ENCODE data around the gene VMP1. TPM values are rescaled to one million over a fixed set of nuclear protein-coding genes. Genes with fewer than 3 reads are reported as not detected.

The VMP1 gene
- polyA plus RNA-seq, 2 of the 4 experiments (the other 2 are of a cell fraction) = 395 to 726 TPM

DNA sequence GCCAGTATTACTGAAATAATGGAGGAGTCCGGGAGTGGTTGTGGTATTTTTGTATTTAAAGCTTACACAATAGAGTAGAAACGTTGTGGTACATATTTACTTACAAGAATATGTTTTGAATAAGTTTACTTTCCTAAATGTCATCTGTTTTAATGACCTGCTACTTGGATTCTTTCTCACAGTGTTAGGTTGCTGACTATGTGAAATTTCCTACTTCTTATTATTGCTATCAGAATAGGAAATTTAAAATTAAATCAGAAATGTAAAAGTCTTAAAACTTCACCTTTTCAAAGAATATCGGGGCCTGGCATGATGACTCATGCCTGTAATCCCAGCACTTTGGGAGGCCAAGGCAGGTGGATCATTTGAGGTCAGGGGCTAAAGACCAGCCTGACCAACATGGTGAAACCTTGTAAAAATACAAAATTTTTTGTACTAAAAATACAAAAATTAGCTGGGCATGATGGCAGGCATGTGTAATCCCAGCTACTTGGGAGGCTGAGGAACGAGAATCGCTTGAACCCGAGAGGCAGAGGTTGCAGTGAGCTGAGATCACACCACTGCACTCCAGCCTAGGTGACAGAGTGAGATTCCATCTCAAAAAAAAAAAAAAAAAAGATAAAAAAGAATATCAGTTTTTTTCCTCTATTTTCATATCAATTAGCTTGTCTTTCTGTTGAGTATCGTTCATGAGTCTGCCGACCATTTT is 77.8 kb downstream of the VMP1 start (continued):
- TF ChIP-seq ZNF302 (CRISPR knock-in tag; IDR thresholded peaks at IDR 0.05) (peak; percentile 91), ELK1 (IDR thresholded peaks at IDR 0.05; ENCODE audit: low read depth, low read length) (no peak), FOSL2 (IDR thresholded peaks at IDR 0.05) (no peak), FOSL2 (CRISPR knock-in tag; IDR thresholded peaks at IDR 0.05) (peak; percentile 97), SREBF2 (IDR thresholded peaks at IDR 0.05) (no peak)

GRCh38 chr17:59786213-59786535 is 78.7 kb downstream of the VMP1 start:
- Histone ChIP-seq H3K4me3 (no peak overlapping the region), H3K4me2 (peak overlapping the region; percentile 63), H3K9me3 (no peaks in the 10 kb centered on the region), H3K27ac (peak overlapping the region; percentile 94 to 98), H3K4me1 (peaks cover 94% of the 10 kb centered on the region)
- DNase-seq (ENCODE audit: low read depth in 1 of 2, low spot score in 1 of 2) = no peak
- TF ChIP-seq RNF2 (IDR thresholded peaks at IDR 0.05; ENCODE audit: borderline replicate concordance, low read depth) (no peak), ESRRA (IDR thresholded peaks at IDR 0.05; ENCODE audit: borderline replicate concordance, low read length) (no peak), SREBF2 (IDR thresholded peaks at IDR 0.05) (no peak), NPAS2 (CRISPR knock-in tag; IDR thresholded peaks at IDR 0.05; ENCODE audit: borderline replicate concordance) (0 out of 2 replicates have a peak, but pooled peaks have one; percentile 44), CEBPB (IDR thresholded peaks at IDR 0.05) (no peak), POLR2A (IDR thresholded peaks at IDR 0.05; ENCODE audit: low read length) (no peak), CBX2 (IDR thresholded peaks at IDR 0.05; ENCODE audit: borderline replicate concordance, low read depth) (no peak), KDM1A (IDR thresholded peaks at IDR 0.05; ENCODE audit: low read depth) (no peak), FOXS1 (CRISPR knock-in tag; IDR thresholded peaks at IDR 0.05) (peak; percentile 93), ATOH8 (CRISPR knock-in tag; IDR thresholded peaks at IDR 0.05; ENCODE audit: low read depth) (peak; percentile 96), ZSCAN20 (CRISPR knock-in tag; IDR thresholded peaks at IDR 0.05) (peak; percentile 86; the same call in 1 of the 2 replicates), EHF (CRISPR knock-in tag; IDR thresholded peaks at IDR 0.05) (peak; percentile 94), HMGXB4 (CRISPR knock-in tag; IDR thresholded peaks at IDR 0.05; ENCODE audit: borderline replicate concordance) (peak; percentile 81; the same call in 1 of the 2 replicates), HOXB5 (CRISPR knock-in tag; IDR thresholded peaks at IDR 0.05) (peak; percentile 90; the same call in 1 of the 2 replicates), TFCP2L1 (CRISPR knock-in tag; IDR thresholded peaks at IDR 0.05) (peak; percentile 97), GATA3 (IDR thresholded peaks at IDR 0.05; ENCODE audit: borderline replicate concordance) (no peak), HOXB13 (CRISPR knock-in tag; IDR thresholded peaks at IDR 0.05; ENCODE audit: low read depth) (peak; percentile 97), FOSB (CRISPR knock-in tag; IDR thresholded peaks at IDR 0.05) (peak; percentile 95), KDM5A (IDR thresholded peaks at IDR 0.05) (no peak), RFX5 (IDR thresholded peaks at IDR 0.05) (peak; percentile 94; the same call in 1 of the 2 replicates), HEYL (CRISPR knock-in tag; IDR thresholded peaks at IDR 0.05) (peak; percentile 94), HES2 (IDR thresholded peaks at IDR 0.05) (no peak), ZNF302 (CRISPR knock-in tag; IDR thresholded peaks at IDR 0.05) (peak; percentile 97)
- TF ChIP-seq, protein P1, sequence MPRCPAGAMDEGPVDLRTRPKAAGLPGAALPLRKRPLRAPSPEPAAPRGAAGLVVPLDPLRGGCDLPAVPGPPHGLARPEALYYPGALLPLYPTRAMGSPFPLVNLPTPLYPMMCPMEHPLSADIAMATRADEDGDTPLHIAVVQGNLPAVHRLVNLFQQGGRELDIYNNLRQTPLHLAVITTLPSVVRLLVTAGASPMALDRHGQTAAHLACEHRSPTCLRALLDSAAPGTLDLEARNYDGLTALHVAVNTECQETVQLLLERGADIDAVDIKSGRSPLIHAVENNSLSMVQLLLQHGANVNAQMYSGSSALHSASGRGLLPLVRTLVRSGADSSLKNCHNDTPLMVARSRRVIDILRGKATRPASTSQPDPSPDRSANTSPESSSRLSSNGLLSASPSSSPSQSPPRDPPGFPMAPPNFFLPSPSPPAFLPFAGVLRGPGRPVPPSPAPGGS (IDR thresholded peaks at IDR 0.05) = no peak
- no peak; a peak in 4 of 6 replicates for ATAC-seq
- CTCF ChIA-PET = interaction anchor here (0.6 to 4.9 kb wide), 13 partner anchors 10 to 72 kb away, joined by 3 to 42 read pairs (median 4); no protein-coding TSS in a partner anchor
- POLR2A ChIA-PET = interaction anchor here (0.6 to 8.3 kb wide), 14 partner anchors 16 to 107 kb away, joined by 3 to 610 read pairs (median 5); partner anchors contain the start of genes RPS6KB1, TUBD1 and VMP1
- FAIRE-seq = no peak
- WGBS (ENCODE audit: missing lambda C conversion rate) = 0% methylated on average over 2 of the region's 2 CpGs
